CD4-positive, alpha-beta T cell treated with Interleukin-12 subunit alpha and Interleukin-12 subunit beta, for 1 hour (primary cell): ENCODE measurements around the gene NEGR1.

Experiments used
- DNase-seq: peaks from one replicate; pipeline ENCODE4 v3.0.0-alpha.2; 2020

Gene NEGR1

DNA sequence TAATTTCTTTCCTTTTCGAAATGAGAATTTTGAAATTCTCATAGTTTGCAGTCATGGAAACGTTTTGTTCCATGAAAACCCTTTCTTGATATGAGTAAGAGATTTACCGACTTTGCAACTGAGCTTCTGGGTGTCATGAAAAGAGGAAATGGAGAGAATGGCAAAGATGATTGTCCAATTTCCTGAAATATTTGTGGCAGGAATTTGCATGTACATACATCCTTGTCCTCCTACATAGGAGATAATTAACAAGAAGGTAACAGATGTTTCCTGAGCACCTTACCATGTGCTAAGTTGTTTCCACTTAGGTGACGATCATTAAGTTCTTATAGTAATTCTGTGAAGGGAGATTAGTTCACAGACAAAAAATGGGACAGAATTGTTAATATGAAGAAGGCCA, 170.7 kb downstream of the NEGR1 start:
- no peak for DNase-seq

DNA sequence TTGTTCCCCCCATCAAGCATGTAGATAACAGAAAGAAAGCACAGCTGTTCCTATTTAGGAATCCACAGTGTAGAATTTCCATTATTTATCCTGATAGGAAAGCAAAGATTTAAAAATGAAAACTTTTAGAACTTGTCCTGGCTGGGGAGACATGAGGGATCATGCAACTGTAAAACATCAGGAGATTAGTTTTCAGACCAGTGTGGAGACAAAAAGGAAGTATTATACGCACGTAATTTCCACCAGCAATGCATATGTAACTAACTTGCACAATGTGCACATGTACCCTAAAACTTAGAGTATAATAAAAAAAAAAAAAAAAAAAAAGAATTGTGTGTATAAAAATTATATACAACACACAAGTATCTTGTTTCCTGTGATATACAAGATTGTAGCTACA, 172.4 kb downstream of the NEGR1 start:
- no peak for DNase-seq

DNA sequence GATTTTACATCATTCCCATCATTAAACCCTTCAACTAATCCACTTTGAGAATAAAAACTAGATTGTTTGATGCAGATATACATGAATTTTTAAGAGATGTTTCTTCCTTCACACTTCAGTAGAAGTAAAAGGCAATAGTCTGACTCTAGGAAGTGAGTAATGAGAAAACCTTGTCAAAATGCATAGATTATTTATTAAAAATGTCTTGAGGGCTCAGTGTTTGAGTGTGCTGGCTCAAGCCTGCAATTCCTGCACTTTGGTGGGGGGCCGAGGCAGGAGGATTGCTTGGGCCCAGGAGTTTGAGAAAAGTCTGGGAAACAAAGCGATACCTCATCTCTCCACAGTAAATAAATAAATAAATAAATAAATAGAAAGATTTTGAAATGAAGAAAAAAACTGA, 177.1 kb downstream of the NEGR1 start:
- DNase-seq: no peak

DNA sequence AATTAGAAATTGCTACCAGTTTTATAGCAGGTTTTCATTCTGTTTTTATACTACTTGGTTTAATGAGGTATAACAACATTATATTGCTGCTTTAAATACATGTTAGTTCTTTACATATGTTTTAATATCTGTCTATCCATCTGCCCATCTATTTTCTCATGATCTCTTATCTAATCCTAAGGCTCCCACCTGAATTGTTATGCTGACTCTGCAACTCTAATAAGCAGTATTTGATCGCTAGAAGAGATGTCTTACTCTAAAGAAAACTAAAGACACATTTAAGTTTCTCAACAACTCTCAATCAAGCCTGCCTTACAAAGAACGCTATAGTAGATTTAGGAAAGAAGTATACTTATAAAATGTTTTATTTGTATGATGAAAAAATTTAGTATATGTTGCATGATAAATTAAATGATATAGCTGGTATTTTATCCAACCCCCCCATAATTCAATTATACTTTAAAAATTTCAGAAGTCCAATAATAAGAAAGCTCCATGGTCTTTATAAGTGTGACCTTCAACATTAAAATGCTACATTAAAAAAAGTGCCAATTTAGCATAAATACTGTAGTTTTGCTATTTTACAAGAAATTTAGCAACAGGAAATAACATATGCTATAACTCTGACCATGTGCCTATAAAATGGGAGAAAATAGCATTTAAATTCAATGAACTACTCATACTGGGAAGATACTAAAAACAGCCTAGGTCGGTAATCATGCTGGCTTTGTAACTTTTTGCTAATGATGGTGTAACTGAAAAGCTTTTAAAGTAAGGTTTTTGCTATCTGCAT, 180.3 kb downstream of the NEGR1 start:
- no peak for DNase-seq

DNA sequence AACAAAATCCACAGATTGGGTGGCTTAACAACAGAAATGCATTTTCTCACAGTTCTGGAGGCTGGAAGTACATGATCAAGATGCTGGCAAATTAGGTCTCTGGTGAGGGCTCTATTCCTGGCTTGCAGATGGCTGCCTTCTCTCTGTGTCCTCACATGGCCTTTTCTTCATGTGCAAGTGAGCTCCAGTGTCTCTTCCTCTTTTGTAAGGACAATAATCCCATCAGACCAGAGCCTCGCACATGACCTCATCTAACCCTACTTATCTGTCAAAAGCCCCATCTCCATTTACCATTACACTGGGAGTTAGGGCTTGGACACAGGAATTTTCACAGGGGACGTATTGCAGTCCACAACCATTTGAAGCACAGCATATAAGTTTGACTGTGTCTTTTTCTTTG, 181.6 kb downstream of the NEGR1 start:
- DNase-seq: no peak

DNA sequence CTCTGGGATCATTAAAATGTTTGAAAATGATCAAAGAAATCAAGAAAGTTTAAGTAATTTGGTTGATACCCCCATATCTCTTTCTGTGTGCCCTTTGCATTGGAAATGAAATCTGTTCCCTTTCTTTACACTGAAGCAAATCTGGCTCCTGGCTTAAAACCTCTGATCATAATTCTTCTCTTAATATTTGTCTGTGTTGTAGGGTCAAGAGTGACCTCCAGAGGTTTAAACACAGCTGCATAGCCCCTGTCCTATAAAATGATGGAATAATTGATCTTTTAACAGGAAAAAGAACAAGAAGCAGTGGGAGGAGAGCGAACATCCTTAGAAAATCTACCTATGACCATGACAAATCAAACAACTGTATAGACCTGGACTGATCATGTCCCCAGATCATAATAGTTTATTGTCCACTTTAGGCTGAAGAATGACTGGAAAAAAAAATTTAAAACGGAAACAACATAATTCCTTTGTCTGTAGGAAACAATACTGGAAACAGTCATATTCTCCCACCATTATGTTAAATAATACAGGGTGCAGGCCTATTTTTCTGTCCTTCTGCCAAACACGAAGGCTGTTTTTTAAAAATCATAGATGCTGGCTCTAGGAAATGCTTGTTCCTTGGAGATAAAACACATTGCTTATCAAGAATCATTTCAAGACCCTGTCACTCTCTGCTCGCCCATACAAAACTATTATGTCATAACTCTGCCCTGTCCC, 184.3 kb downstream of the NEGR1 start:
- no peak for DNase-seq

DNA sequence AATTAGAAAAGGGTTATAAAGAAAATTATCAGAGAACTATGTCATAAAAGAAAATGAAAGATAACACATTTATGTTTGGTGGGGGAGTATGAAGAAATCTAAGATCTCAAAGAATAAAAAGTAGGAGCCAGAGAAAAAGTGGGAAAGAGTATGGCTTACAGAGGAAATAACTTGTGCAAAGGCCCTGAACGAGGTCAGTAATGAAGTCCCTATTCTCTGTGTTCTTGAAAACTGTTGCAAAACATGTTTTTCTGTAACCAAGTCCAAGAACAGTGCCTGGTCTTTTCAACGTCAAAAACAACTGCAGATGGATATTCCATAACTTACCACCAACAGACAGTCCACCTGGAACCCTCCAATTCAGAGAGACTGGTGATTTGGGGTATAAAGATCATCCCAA, 188.1 kb downstream of the NEGR1 start:
- DNase-seq: no peak

DNA sequence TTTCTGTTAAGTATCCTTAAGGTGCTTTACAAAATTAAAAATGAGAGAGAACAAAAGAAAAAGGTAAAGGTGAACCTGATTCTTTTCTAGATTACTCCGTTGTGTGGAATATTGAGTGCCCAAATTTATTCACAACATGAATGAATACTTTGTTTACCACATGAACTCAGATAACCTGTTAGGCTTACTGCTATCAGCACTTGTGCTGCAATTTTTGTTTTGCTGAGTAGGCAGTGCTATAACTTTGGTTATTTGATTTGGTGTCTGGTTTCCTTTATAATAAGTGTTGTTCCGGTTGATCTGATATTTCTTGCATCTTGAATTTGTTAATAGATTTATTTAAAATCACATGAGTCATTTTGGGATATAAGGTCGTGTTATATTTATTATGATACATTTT, 195.9 kb downstream of the NEGR1 start:
- DNase-seq: no peak

DNA sequence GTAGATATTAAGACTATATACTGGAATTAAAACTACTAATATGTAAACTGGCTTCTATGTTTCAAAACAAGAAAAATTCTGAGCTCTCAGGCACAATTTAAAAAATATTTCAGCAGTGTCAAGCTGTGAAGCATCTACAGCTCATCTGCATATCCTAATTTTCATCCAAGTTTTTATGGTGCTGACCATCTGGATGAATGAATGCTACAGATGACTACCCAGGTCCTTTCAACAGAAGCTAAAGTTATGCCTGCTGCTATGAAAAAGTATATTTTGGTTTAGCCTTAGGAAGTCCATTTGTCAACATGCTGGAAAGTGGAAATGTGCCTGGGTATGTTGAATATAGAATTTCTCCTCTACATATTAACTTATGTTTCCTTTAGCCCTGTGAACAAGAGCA, 206.9 kb downstream of the NEGR1 start:
- no peak for DNase-seq

DNA sequence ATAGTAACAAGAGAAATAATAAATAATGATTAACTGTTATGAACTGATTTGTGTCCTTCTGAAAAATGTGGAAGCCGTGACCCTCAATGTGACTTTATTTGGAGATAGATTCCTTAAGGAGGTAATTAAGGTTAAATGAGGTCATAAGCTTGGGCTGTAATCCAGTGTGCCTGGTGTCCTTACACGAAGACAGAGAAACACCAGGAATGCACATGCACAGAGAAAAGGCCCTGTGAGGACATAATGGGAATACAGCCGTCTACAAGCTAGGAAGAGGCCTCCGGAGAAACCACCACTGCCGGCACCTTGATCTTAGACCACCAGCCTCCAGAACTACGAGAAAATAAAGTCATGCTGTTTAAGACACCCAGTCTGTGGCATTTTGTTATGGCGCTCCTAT, 215.9 kb downstream of the NEGR1 start:
- DNase-seq: no peak

DNA sequence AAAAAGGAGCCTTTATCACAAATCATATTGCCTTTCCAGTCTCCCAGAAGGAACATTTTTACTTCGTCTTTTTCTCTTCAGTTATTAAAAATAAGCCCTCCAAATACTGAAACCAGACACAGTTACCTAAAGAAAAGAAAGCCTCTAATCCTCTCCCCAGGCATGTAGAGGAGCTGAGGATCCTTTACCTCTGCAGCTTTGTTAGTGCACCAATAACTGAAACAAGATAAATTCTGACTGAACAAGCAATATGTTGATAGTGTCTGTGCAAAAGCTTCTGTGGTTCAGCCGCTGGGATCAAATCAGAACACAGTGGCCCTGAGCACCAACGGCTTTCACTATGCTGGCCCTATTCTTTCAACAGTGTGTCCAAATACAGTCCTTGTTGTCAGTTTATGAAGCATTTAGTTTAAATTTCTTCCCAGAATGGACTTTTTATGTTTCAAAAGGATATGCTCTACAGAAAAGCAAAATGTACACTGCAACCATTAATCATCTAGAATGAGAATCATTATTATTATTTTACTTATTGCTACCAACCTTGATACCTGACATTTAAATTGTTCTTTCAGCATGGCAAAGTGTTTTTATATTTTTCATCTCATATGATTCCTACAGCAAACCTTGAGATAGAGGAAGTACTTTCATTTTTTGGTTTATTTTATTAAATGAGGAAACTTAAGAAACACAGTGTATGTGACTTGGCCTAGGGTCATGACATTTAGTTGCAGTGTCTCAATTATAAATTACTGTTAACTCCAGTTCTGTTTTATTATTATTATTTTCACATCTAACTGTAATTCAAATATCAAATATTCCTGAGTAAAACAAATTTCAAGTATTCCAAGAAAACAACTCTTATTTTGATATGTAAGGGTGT, 217.9 kb downstream of the NEGR1 start:
- DNase-seq: no peak

DNA sequence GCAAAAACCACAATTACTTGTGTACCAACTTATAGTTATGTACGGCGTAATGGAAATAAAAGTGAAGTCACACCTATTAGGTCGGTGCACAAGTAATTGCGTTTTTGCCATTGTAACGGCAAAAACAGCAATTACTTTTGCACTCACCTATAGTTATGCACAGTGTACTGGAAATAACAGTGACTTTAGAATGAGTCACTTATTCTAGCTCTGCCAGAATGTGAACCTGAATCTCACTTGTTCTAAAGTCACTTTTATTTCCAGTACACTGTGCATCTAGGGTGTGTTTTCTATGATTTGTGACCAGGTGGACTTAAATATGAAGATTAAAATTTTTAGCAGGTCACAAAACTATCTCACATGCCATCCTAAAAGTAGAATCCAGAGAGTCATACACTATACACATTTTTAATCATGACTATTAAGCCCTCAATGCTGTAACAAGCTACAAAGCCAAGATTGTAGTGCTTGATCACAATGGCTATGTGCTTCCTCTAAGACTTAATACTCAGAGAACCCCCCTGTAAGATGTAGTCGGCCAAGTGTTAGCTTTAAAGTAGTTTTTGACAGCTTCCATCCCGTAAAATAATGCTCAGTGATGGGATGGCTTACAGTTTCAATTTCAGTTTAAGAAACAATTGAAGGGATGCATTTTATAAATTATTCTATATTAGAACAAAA, 218.8 kb downstream of the NEGR1 start:
- DNase-seq: no peak

DNA sequence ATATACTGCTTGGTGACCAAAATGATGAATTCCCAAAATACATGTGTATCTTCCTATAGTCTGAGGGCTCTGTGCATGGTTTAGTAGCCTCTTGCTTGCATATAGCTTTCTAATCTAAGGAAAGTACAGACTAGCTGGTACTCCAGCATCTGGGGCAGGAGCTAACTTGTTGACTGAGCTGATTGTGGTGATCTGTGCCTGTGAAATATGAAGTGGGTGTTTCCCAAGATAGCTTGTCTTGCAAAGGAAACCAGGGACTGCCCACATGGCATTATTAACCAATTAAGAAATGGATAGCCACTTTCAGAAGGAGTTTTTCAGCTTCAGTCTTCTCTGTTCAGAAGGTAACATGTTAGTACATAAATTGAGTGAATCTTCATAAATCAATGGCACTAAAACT, 219.8 kb downstream of the NEGR1 start:
- no peak for DNase-seq

DNA sequence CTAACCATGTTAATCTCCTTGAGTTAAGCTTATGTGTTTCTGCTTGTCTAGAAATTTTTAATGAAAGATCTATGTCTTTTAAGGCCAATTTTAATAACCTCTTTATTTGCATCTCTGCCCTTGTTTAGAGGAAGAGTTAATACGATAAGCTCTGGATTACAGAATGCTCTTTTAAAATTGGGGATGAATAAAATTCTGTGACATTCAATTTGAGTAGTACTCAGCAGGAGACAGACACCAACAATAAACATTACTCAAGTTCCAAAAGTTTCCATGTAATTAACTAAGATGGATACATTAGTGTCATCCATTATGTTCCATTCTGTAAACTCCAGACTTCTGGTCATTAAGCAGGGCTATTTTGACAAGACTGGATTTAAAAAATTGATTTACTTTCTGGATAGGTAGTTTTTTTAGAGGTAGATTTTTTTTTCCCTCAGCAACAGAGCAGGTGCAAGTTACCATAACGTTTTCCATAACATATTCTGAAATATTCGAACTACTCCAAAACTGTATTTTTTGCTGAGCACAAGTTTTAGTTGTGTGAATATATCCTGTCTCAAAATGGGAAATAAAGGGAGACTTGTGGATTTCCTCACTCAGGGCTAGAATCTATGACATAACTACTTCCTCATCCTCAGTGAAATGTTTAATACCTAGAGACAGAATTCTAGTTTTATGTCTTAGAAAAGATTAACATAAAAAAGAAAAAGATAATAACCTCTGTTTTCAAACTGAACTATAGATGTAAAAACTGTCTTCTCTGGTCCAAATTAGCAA, 221.7 kb downstream of the NEGR1 start:
- no peak for DNase-seq

DNA sequence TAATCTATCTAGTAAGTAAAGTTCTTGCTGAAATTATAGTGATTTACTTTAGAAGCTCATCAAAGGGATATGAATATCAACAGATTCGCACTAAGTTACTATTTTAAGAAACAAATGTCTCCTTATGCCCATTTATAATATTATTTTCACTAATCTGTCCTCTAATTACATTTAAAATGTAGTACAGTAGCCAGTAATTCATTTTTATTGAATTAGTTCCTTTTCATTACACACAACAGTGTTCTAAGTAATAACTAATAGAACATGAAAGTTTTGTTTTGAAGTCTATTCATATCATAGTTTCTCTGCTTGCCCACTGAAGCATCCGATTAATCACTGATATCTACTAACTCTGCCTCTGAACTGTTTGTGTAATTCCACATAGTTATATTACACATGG, 225.8 kb downstream of the NEGR1 start:
- DNase-seq: no peak

DNA sequence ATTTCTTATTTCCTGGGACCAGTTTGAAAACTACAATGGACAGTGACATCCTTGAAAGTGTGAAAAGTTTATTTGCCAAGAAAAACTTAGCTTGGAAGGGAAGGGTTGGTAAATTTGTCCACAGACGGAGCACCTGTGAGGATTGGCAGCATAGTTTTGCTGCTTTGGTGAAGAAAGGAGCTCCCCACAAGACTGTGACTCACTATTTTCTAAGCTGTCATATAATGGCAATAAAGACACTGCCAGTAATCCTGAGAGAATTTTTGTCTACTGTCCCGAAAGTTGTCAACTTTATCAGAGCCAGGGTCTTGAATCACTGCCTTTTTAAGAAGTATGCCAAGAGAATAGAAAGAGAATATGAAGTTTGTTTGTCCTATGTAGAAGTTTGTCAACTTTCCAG, 230.8 kb downstream of the NEGR1 start:
- no peak for DNase-seq

DNA sequence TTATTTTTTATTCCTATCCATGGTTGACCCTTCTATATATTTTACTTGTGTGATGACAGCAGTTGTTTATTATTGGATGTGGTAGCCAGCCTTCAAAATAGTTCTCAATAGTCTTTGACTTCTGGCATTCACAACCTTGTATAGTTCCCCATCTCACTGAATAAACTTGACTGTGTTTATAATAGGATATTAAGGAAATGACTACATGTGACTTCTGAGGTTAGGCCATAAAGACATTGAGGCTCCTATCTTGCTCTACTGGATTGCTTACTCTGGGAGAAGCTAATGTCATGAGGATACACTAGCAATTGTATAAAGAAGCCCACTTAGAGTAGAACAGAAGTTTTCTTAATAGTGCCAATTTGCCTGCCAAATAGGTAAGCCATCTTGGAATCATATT, 231.8 kb downstream of the NEGR1 start:
- DNase-seq: no peak

DNA sequence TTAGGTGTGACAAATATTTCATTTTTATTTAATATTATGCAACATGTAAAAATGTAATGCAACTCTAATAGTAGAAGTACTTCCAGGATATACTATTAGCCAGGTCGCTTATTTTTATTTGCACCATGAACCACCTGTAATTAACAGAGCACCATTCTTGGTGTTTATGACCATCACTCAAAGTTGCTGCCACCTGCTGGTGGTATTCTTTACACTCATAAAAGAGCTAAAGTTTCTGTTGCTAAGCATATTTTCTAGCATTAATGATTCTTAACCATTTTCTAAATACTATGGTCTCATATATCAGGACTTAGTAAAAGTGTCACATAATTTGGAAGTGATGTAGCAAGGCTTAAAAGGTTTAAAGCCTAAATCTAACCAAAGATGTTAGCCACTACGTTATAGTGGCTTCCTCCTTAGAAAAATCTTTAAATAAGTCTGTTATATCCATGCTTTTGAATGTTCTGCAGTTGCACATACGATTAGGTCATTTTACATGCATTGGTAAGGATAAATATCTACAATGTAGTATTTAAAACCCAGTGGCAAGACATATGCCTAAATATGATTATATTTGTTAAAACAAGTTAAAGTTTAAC, 244.5 kb downstream of the NEGR1 start:
- no peak for DNase-seq

DNA sequence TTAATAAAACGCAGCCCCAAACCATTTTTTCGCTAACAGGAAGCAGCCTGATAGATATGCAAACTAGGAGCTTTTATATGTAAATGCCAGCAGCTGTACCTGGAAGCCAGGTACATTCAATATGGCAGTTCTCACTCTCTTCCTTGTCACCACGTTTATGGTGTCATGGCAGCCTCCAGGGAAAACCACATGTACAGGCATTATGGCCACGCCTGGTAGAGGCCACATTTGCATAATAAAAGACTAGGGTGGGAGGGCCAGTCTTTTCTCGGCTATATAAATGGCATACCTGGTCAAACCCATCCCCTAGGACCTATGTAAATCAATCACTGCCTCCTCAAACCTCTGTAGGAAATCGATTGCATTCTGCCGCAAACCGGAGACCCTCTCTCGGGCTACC, 247.5 kb downstream of the NEGR1 start:
- DNase-seq: no peak

DNA sequence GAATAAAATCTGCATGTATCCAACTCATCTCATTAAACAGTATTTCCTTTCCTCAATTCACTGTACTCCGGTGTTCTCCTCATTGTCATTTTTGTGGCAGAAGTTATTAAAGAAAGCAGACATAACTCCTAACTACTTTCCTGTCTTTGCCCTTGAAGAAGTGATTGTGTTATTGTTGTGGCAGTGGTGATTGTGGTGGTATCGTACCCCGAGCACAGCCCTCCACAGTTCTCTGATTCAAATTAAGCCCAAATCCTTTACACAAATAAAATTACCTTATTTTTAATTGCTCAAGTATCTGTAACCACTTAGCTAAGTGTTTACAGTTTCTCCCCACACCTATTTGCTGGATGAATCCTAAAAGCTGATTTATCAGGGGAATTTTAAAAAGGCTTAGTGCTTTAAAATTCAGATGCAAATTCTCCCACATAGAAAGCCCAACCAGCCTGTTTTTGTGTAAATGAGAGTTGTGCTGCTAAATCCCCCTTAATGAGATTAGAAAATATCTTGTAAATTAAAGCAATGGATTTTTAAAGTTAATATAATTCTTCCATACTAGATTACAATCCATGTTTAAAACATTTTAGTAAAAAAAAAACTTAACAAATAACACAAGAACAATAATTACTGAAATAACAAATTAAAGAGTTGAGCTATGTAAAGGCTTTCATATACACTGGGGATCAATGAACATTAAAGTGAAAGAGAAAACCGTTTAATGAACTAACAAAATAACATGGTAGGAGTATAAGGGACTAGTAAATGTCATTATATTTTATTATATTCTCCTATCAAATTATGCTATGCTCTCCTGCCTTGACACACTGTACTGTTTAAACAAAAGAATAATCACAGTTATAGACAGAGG, 259.0 kb downstream of the NEGR1 start:
- no peak for DNase-seq

DNA sequence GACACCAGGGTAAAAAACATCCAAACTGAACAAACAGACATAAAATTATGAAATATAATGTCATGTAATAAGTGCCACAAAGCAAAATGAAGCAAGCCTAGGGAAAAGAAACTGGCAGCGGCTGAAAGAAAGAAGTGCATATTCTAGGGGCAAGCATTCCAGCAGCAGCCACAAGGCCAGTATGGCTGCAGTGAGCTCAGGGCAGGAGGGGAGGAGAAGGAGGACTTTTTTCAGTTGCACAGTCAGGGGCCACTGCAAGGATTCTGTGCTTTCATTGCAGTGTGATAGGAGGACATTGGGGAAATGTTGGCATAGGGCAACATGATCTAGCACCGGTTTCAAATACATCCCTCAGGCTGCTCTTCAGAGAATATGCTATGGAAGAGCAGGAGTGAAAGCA, 263.8 kb downstream of the NEGR1 start:
- no peak for DNase-seq
